AG08396 (cell line): ENCODE measurements around the gene FAM120AOS.

Source experiments
- DNase-seq: peaks from one replicate; pipeline ENCODE4 v3.0.0; 2012; ENCODE audit warnings: low spot score, mixed read lengths

Gene FAM120AOS

GRCh38 chr9:93453047-93453914, at the start of gene FAM120AOS:
Gene FAM120AOS, minus strand, starts transcription at chr9:93453581. Its CDS starts 872 bp downstream, at chr9:93452709.
- DNase-seq: peak; percentile 93

- peak; percentile 54 for DNase-seq
These were observed 48.0 kb upstream of the FAM120AOS start for GRCh38 chr9:93501406-93501805.

GRCh38 chr9:93500571-93501298, 47.4 kb upstream of the FAM120AOS start:
- no peak for DNase-seq

GRCh38 chr9:93496285-93496684, 42.9 kb upstream of the FAM120AOS start:
- no peak for DNase-seq

GRCh38 chr9:93493949-93494348, 40.6 kb upstream of the FAM120AOS start:
- DNase-seq: no peak

GRCh38 chr9:93492327-93492726, 38.9 kb upstream of the FAM120AOS start:
- no peak for DNase-seq

- no peak for DNase-seq
These were observed 38.3 kb upstream of the FAM120AOS start for GRCh38 chr9:93491593-93492232.

- no peak for DNase-seq
These were observed 34.9 kb upstream of the FAM120AOS start for GRCh38 chr9:93488244-93488643.

GRCh38 chr9:93486268-93486667, 32.9 kb upstream of the FAM120AOS start:
- DNase-seq: no peak

GRCh38 chr9:93483497-93483896, 30.1 kb upstream of the FAM120AOS start:
- no peak for DNase-seq

- no peak for DNase-seq
These were observed 27.4 kb upstream of the FAM120AOS start for GRCh38 chr9:93480728-93481324.

GRCh38 chr9:93480262-93480661, 26.9 kb upstream of the FAM120AOS start:
- DNase-seq: no peak

GRCh38 chr9:93479726-93480125, 26.3 kb upstream of the FAM120AOS start:
- DNase-seq: no peak

- no peak for DNase-seq
These were observed 24.0 kb upstream of the FAM120AOS start for GRCh38 chr9:93477397-93477796.

- no peak for DNase-seq
These were observed 23.5 kb upstream of the FAM120AOS start for GRCh38 chr9:93476924-93477323.

GRCh38 chr9:93475856-93476255, 22.5 kb upstream of the FAM120AOS start:
- no peak for DNase-seq

- no peak for DNase-seq
These were observed 21.7 kb upstream of the FAM120AOS start for GRCh38 chr9:93475108-93475507.

- no peak for DNase-seq
These were observed 20.0 kb upstream of the FAM120AOS start for GRCh38 chr9:93473411-93473810.

GRCh38 chr9:93471124-93471523, 17.7 kb upstream of the FAM120AOS start:
- no peak for DNase-seq

GRCh38 chr9:93470391-93470790, 17.0 kb upstream of the FAM120AOS start:
- DNase-seq: no peak

- DNase-seq: peak; percentile 42
These were observed 15.5 kb upstream of the FAM120AOS start for GRCh38 chr9:93468763-93469456.

GRCh38 chr9:93467462-93467861, 14.1 kb upstream of the FAM120AOS start:
- no peak for DNase-seq
